ENCODE measurements around the gene TEX261. TPM values are rescaled to one million over a fixed set of nuclear protein-coding genes. Genes with fewer than 3 reads are reported as not detected.
"Not testable (repeated sequence)": the region's sequence is repeated elsewhere in the genome, so short reads cannot be mapped to it uniquely, and the experiment has no call there.

Gene TEX261
- total and polyA plus RNA-seq, 8 donors = 45.8 to 72.3 (median 57.7) TPM

DNA sequence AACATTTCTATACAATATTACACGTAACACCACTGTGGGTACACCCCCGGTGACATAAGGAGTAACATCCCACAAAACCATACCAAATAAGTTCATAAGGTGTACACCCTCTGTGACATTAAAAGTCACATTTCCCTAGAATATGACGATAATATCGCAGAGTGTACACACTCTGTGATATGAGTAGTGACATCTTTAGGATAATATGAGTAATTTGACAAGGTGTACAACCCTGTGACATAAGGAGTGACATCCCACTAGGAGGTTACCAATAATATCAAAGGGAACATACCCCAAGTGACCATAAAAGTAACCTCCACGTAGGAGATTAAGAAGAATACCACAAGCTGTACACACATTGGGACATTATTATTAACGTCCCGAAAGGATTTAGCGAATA, 24.0 kb upstream of the TEX261 start:
- no peak for TF ChIP-seq CTCF (IDR thresholded peaks at IDR 0.05)
- no peak for ATAC-seq

GRCh38 chr2:71011786-71012185, 17.1 kb upstream of the TEX261 start:
- H3K4me1 ChIP-seq; DNase-seq; H3K27ac ChIP-seq; ATAC-seq; H3K9me3 ChIP-seq; intact Hi-C loops (cut with DNase I); H3K4me3 ChIP-seq; H3K36me3 ChIP-seq: not testable (repeated sequence)
- peaks cover 0 to 17% of the 10 kb centered on the region in 2 donors for H3K27me3 ChIP-seq

More for the DNA sequence above, 24.0 kb upstream of the TEX261 start:
- peaks cover 0 to 5% of the 10 kb centered on the region in 2 donors for H3K27me3 ChIP-seq
- no peak for DNase-seq
- H3K27ac ChIP-seq = no peak overlapping the region
- H3K9me3 ChIP-seq = no peaks in the 10 kb centered on the region
- no peaks in the 10 kb centered on the region for H3K4me1 ChIP-seq
- intact Hi-C loops (cut with DNase I) = no loop called here
- no peaks in the 10 kb centered on the region for H3K36me3 ChIP-seq
- no peak overlapping the region for H3K4me3 ChIP-seq

DNA sequence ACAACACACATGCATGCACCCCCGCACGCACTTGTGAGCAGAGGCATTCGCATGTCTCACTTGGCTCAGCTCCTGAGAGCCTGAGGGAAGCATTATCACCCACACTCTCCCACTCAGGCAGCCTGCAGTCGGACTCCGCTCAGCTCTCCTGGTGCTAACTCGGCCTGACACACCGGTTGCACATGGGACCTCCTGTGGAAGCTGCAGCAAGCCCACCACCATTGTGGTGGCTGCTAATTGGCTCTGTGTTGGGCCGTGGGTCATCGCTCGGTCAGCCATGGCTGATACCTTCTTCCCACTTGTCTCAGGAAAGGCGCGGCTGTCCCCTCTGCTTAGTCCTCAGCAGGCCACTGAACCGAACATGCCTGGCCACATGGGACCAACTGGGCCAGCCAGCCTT, 13.7 kb upstream of the TEX261 start:
- H3K4me1 ChIP-seq = no peaks in the 10 kb centered on the region
- H3K4me3 ChIP-seq = no peak overlapping the region
- no peaks in the 10 kb centered on the region for H3K9me3 ChIP-seq
- DNase-seq (no peak), ATAC-seq (no peak)
- no peak overlapping the region for H3K27ac ChIP-seq
- intact Hi-C loops (cut with DNase I) = no loop called here
- H3K27me3 ChIP-seq = peaks cover 0 to 12% of the 10 kb centered on the region in 2 donors
- H3K36me3 ChIP-seq = no peaks in the 10 kb centered on the region
- TF ChIP-seq CTCF (IDR thresholded peaks at IDR 0.05) = no peak

GRCh38 chr2:71006955-71007799, 12.5 kb upstream of the TEX261 start:
- Histone ChIP-seq H3K27me3 (peaks cover 0 to 12% of the 10 kb centered on the region in 2 donors), H3K4me1 (no peaks in the 10 kb centered on the region), H3K9me3 (no peaks in the 10 kb centered on the region), H3K27ac (no peak overlapping the region), H3K4me3 (no peak overlapping the region), H3K36me3 (no peaks in the 10 kb centered on the region)
- ATAC-seq = no peak
- no peak for DNase-seq
- intact Hi-C loops (cut with DNase I) = no loop called here
- no peak for TF ChIP-seq CTCF (IDR thresholded peaks at IDR 0.05)

DNA sequence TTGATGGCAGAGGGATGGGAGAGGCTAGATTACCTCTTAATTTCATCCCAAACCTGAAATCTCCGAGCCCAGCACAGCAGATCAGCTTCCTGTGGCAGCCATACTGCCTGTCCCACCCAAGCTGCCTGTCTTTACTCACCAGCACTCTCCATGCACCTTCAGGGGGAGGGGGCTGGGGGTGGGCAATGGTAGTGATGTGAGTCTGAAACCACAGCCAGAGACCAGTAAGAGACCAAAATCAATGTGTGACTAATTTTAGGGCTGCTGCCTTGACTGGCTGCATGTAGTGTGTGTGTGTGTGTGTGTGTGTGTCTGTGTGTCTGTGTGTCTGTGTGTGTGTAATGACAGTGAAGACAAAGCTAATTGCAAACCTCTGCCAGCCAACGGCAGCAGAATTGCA, 11.7 kb upstream of the TEX261 start:
- DNase-seq (no peak), ATAC-seq (no peak)
- TF ChIP-seq CTCF (IDR thresholded peaks at IDR 0.05) = no peak
- Histone ChIP-seq H3K9me3 (no peaks in the 10 kb centered on the region), H3K27ac (no peak overlapping the region), H3K27me3 (peaks cover 0 to 12% of the 10 kb centered on the region in 2 donors), H3K4me3 (no peak overlapping the region), H3K36me3 (no peaks in the 10 kb centered on the region), H3K4me1 (peaks cover 0 to 2% of the 10 kb centered on the region in 2 donors)
- intact Hi-C loops (cut with DNase I) = no loop called here
